ENCODE results near the gene ITPKB. TPM values are rescaled to one million over a fixed set of nuclear protein-coding genes. Genes with fewer than 3 reads are reported as not detected.
"Not testable (repeated sequence)": the region's sequence is repeated elsewhere in the genome, so short reads cannot be mapped to it uniquely, and the experiment has no call there.

The ITPKB gene
- total RNA-seq, 1 experiment from 2014 or later: 4.0 TPM

DNA sequence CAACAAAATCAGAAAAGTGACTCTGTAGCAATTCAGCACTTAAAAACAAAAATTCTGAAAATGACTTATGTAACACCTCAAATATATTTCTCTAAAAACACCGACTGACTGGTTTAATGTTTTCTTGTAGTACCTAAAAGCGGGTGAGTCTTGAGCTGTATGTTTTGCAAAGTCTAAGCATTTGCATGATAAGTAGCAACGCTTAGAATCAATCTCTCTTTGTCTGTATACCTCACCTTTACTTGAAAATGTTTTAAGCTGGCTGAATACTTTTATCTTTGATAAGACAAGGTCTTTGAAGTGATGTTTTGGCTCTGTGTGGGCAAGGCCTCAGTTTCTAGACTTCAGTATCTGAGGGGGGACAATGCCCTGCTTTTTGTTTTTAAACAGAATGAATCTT is 8.2 kb downstream of the ITPKB start:
- no peak overlapping the region for H3K27ac ChIP-seq
- H3K9me3 ChIP-seq (replicated peaks): no peaks in the 10 kb centered on the region
- no peaks in the 10 kb centered on the region for H3K4me1 ChIP-seq (replicated peaks)
- H3K36me3 ChIP-seq: peaks cover 31% of the 10 kb centered on the region
- no peak for DNase-seq (ENCODE audit: low read depth in 1 of 2, low spot score in 2 of 2)
- H3K27me3 ChIP-seq (replicated peaks): no peaks in the 10 kb centered on the region
- no peak overlapping the region for H3K4me3 ChIP-seq

DNA sequence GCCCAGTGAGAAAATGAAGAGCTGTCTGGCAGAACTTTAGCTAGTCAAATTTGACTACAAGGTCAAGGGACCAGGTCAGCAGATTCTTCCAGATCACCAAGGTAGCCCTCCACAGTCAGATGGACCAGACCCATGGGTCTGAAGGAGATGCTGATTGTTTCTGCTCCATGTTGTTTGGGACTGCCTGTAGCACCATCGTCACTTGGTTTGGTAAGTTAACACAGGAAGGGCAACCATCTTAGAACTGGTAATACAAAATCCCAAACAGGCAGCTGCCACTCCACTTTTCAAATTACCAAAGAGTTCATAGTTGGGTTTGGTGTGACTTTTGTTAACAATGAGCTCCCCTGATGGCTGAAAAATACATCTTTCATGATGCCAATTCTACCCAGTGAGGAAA is 9.0 kb downstream of the ITPKB start:
- Histone ChIP-seq H3K4me3 (no peak overlapping the region), H3K9me3 (replicated peaks) (no peaks in the 10 kb centered on the region), H3K27me3 (replicated peaks) (no peaks in the 10 kb centered on the region), H3K4me1 (replicated peaks) (no peaks in the 10 kb centered on the region), H3K36me3 (peaks cover 25% of the 10 kb centered on the region), H3K27ac (no peak overlapping the region)
- DNase-seq (ENCODE audit: low read depth in 1 of 2, low spot score in 2 of 2): no peak

DNA sequence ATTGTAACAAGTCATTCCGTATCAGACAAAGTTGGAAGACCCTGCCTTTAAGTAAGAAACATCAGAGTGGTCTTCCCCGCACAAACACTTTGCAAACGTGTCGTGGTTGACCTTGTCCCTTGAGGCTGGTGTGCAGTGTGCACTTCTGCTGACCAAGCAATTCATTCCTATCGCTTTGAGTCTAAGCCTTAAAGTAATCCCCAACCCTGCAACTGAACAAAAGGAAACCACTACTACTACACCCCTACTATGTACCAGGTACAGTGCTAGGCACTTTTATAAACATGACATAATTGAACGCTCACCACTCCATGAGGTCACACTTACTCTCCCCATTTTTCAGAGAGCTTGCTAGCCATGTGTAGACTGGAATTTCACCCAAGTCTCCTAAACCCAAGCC is 10.6 kb downstream of the ITPKB start:
- H3K4me3 ChIP-seq: no peak overlapping the region
- no peaks in the 10 kb centered on the region for H3K9me3 ChIP-seq (replicated peaks)
- no peak overlapping the region for H3K27ac ChIP-seq
- H3K4me1 ChIP-seq (replicated peaks): peaks cover 11% of the 10 kb centered on the region
- H3K36me3 ChIP-seq: peaks cover 12% of the 10 kb centered on the region; the same call in 1 of the 2 replicates
- no peaks in the 10 kb centered on the region for H3K27me3 ChIP-seq (replicated peaks)
- DNase-seq (ENCODE audit: low read depth in 1 of 2, low spot score in 2 of 2): no peak

DNA sequence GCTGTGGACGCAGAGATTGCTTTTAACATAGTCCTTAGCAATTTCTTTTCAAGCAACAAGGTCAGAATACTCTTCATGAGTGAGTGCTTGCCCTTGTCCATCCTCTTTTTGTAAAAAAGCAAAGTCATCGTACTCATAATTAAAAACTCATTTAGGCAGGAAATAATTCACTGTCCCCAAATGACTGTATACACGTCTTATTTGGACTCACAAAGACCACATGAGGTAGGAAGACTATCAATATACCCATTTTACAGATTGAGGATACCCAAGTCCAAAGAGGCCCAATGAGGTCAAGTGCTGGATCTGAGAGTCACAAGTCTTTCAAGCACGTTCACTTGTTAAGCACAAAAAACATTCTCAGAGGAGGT is 13.2 kb downstream of the ITPKB start:
- DNase-seq (ENCODE audit: low read depth in 1 of 2, low spot score in 2 of 2): no peak

DNA sequence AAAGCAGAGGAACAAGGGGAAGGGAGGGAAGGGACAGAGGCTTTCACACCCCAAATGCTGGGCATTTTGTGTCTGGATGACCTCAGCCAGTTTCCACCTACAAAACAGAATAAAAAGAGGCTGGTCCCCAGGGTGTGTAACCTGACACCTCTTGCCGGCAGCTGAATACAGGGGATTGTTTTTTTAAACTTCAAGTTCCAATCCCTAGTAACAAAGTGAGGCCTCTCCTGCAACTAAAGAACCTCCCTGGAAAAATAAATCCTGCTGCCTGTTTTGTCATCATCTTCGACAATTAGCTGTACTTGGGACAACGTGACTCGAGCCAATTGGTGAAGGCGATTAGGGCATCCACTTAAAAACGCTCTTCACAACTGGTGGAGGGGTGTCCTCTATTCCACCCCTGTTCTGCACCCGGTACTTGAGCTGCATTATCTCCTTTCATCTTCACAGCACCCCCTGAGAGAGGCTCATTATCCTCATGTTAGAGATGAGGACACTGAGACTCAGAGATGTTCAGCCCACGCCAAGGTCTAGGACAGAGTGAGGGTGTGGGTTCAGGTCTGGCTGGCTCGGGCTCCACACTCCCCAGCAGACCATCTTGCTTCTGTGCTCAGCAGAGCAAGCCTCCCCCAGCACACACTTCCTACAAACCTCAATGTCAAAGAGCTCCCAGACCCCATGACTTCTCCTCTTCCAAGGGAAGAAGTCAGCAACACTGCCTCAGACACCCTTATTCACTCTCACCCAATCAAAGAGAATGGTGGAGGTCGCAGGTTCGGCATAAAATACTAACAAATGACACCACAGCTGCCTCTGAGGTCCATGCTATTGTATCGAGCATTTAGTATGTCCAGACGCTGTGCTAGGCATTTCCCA is 15.2 kb downstream of the ITPKB start:
- no peaks in the 10 kb centered on the region for H3K36me3 ChIP-seq
- H3K9me3 ChIP-seq (replicated peaks): no peaks in the 10 kb centered on the region
- no peaks in the 10 kb centered on the region for H3K27me3 ChIP-seq (replicated peaks)
- no peak overlapping the region for H3K4me3 ChIP-seq
- peak in 1 of 2 experiments; percentile 60 for DNase-seq (ENCODE audit: low read depth in 1 of 2, low spot score in 2 of 2)
- H3K4me1 ChIP-seq (replicated peaks): peaks cover 16% of the 10 kb centered on the region
- H3K27ac ChIP-seq: no peak overlapping the region

More for the DNA sequence above, 13.2 kb downstream of the ITPKB start:
- Histone ChIP-seq H3K27ac (no peak overlapping the region), H3K36me3 (0 out of 2 replicates have a peak, but pooled peaks cover 5% of the 10 kb centered on the region), H3K4me3 (no peak overlapping the region), H3K27me3 (replicated peaks) (no peaks in the 10 kb centered on the region), H3K4me1 (replicated peaks) (peaks cover 16% of the 10 kb centered on the region), H3K9me3 (replicated peaks) (no peaks in the 10 kb centered on the region)

DNA sequence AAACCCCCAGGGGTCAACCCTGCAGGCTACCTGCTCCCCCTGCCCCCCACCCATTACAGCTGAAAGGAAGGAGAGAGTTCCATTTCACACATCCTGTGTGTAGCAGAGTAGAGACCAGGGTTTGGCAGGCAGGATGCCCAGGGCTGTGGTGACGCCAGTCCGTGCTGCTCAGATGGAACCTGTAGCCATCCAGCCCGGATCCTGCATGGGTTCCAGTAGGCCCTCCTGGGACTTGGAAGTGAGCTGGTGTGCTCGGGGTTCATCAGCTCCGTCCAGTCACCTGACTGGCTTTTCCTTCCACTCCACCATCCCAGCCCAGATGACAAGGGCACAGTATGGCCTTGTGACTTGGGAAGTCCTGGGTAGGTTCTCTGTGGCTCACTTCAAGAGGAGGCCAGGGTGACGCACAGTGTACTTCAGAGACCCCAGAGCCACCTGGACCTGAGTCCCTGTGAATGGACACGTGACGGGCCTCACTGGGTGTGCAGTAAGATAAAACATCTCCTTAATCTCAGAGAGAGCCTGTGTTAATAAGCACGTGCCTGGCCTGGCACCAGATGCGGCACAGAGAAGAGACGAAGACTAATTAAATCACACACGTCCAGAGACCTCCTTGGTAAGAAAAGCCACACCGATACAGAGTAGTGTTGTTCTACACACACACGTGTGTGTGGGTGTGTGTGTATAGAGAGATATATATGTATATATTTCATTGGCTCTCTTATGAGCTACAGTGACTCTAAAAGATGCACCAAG is 16.0 kb downstream of the ITPKB start:
- no peak overlapping the region for H3K4me3 ChIP-seq
- H3K27ac ChIP-seq: no peak overlapping the region

DNA sequence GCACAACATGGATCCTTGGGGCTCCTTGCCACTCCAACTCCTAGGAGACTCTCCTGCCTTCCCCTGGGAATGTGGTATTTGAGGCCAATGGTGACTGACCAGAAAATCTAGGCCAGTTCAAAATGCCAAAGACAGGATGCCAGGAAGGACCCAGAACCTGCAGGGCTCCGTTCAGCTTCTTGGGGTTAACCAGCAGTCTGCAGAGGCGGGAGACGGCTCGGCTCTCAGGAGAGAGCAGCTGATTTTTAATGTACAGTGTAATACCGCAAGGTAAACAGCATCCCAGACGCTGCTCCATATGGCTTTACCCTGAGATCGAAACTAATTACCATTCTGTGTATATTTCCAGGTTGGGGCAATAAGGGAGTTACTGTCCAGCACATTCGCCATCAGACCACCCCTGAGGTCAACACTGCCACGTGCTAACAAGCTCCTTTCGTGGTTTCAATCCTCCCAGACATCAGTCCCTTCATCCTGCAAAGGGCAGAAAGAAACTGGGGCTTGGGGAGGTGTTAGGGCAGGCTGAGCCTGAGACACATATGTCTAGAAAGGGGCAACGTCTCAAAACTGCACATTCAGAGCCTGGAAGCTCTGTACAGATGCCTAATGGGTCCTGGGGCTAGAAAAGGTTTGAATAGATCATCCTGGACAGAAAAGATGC is 16.7 kb downstream of the ITPKB start:
- peaks cover 21% of the 10 kb centered on the region for H3K4me1 ChIP-seq (replicated peaks)
- no peak for DNase-seq (ENCODE audit: low read depth in 1 of 2, low spot score in 2 of 2)
- H3K9me3 ChIP-seq (replicated peaks): no peaks in the 10 kb centered on the region
- no peaks in the 10 kb centered on the region for H3K27me3 ChIP-seq (replicated peaks)
- no peak overlapping the region for H3K4me3 ChIP-seq
- no peak overlapping the region for H3K27ac ChIP-seq
- no peaks in the 10 kb centered on the region for H3K36me3 ChIP-seq

More for the DNA sequence above, 16.0 kb downstream of the ITPKB start:
- no peaks in the 10 kb centered on the region for H3K36me3 ChIP-seq
- DNase-seq (ENCODE audit: low read depth in 1 of 2, low spot score in 2 of 2): no peak
- no peaks in the 10 kb centered on the region for H3K9me3 ChIP-seq (replicated peaks)
- H3K27me3 ChIP-seq (replicated peaks): no peaks in the 10 kb centered on the region
- peaks cover 16% of the 10 kb centered on the region for H3K4me1 ChIP-seq (replicated peaks)

DNA sequence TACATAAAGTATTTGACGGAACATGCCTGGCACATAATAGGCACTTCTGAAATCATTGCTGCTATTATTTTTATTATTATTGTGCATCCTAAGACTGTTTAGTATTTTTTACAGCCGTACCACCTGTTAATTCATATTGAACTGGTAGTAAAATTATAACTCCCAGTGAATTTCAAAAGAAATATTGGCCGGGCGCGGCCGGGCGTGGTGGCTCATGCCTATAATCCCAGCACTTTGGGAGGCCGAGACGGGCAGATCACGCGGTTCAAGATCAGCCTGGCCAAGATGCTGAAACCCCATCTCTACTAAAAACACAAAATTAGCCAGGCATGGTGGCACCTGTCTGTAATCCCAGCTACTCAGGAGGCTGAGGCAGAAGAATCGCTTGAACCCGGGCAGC is 18.5 kb downstream of the ITPKB start:
- not testable (repeated sequence) for H3K27me3 ChIP-seq (replicated peaks); H3K4me3 ChIP-seq

DNA sequence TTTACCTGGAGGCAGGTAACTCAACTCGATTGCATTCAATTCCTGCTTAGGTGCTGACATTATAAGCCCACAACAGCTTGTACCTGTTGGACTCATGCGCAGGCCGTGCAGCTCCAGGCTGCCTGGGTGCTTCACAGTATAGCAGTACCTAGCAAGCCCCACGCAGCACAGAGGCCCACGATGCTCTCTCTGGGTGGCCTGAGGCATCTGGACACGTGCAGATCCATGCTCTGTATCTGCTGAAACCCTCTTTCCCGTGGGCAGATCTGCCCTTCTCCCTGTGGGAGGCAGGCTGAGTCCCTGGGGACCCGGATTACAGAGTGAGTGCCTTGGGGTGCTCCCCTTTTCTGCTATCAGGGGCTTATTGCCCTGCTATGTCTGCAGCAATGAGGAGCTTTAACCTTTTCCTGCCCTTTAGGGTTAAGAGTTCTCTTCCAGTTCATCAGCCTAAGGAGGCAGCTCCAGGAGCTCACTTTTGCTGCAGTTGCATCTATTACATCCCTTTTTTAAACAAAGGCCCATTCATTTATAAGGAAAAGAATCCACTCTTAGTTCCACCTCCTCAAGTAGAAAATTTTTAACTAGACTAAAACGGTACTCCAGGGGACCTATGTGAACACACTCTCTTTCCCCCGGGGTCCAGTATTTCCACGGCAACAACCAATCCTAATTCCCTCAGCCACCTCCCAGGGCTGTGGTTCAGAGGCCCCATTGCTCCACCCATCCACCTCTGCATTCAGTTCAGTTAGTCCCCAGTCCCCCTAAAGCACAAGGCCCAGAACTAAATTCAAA is 19.3 kb downstream of the ITPKB start:
- Histone ChIP-seq H3K9me3 (replicated peaks) (no peaks in the 10 kb centered on the region), H3K4me3 (no peak overlapping the region), H3K36me3 (no peaks in the 10 kb centered on the region), H3K27ac (no peak overlapping the region), H3K4me1 (replicated peaks) (peaks cover 27% of the 10 kb centered on the region), H3K27me3 (replicated peaks) (no peaks in the 10 kb centered on the region)
- no peak for DNase-seq (ENCODE audit: low read depth in 1 of 2, low spot score in 2 of 2)

More for the DNA sequence above, 18.5 kb downstream of the ITPKB start:
- H3K4me1 ChIP-seq (replicated peaks): peaks cover 27% of the 10 kb centered on the region
- not testable (repeated sequence) for H3K27ac ChIP-seq; H3K36me3 ChIP-seq; DNase-seq (ENCODE audit: low read depth in 1 of 2, low spot score in 2 of 2); H3K9me3 ChIP-seq (replicated peaks)

DNA sequence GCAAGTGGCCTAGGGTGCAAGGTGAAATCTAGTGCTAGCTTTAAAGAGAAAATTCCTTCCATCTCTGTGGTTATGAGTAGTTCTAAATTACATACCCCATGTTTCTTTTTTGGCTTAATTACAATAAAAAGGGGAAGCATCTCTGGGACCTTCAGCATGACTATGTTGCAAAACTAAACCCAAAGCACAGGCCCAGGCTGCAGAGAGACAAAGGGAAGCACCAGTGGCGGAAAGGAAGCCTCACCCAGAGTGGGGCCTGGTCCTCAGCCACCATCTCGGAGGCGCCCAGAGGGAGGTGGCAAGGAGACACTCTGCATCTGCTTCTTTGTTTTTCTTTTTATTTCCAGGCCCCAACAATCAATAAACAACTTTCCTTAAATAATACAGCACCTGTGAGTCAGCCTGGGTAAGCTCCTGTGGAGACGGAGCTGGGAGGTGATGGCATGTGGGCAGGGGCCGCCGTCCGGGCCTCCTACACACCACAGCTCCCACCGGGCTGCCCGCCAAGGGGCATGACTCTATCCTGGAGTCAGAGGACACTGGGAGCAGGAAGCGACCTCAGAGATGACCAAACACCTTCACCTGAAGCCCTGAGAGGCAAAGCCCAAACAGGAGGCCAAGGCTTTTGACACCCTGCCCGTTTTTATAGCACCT is 21.7 kb downstream of the ITPKB start:
- no peaks in the 10 kb centered on the region for H3K9me3 ChIP-seq (replicated peaks)
- no peak overlapping the region for H3K27ac ChIP-seq
- H3K36me3 ChIP-seq: no peaks in the 10 kb centered on the region
- H3K27me3 ChIP-seq (replicated peaks): no peaks in the 10 kb centered on the region
- peak; percentile 29 to 59 for DNase-seq (ENCODE audit: low read depth in 1 of 2, low spot score in 2 of 2)
- peaks cover 11% of the 10 kb centered on the region for H3K4me1 ChIP-seq (replicated peaks)
- H3K4me3 ChIP-seq: no peak overlapping the region

DNA sequence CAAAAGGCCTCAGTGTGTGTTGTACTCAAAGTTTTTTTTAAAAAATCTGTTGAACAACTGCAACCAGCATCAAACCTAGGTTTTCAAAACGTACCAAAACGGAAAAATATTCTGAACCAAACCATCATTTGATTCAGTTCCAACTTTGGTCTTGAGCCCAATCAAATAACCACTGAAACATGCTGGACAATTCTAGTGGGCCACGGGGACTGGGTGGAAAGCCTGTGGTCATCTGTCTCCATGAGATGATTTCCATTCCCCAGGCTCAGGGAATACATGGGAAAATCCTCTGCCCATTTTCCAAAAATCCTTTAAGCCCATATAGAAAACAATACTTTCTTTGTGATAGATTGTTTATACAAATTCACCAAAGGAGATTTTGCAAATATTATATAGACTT is 22.5 kb downstream of the ITPKB start:
- no peak overlapping the region for H3K4me3 ChIP-seq
- H3K27me3 ChIP-seq (replicated peaks): no peaks in the 10 kb centered on the region
- no peaks in the 10 kb centered on the region for H3K9me3 ChIP-seq (replicated peaks)
- no peaks in the 10 kb centered on the region for H3K36me3 ChIP-seq
- H3K4me1 ChIP-seq (replicated peaks): peaks cover 11% of the 10 kb centered on the region
- no peak for DNase-seq (ENCODE audit: low read depth in 1 of 2, low spot score in 2 of 2)
- no peak overlapping the region for H3K27ac ChIP-seq

DNA sequence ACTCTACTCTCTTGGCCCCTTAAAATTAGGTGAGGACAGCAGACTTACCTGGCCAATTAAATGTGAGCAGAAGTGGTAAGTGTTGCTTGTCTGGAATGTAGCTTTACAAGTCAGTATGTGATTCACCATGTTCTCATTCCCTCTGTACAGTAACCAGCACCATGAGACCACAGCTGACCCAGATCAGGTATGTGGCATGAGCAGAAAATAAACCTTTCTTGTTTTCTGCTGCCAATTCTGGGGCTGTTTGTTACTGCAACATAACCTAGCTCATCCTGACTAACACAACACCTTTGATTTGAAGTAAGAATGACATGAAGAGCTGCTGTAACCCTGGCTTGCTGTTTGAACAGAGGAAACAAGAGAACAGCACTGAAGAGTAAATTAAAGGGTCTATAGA is 24.9 kb downstream of the ITPKB start:
- Histone ChIP-seq H3K4me3 (no peak overlapping the region), H3K27me3 (replicated peaks) (no peaks in the 10 kb centered on the region), H3K4me1 (replicated peaks) (peaks cover 11% of the 10 kb centered on the region), H3K9me3 (replicated peaks) (no peaks in the 10 kb centered on the region), H3K27ac (no peak overlapping the region), H3K36me3 (no peaks in the 10 kb centered on the region)
- DNase-seq (ENCODE audit: low read depth in 1 of 2, low spot score in 2 of 2): no peak

Measured in SJSA1 (cell line).